Posterior cingulate gyrus (tissue), 11 donors: Measurements from ENCODE around the gene MVB12B.
"Not testable (repeated sequence)": the region's sequence is repeated elsewhere in the genome, so short reads cannot be mapped to it uniquely, and the experiment has no call there.

Experiments
- DNase-seq, 10 donors: peaks; one replicate each; pipeline versions ENCODE4 v3.0.0 to v3.0.0-alpha.2; 2020 to 2021; ENCODE audit warnings: mixed read lengths in 3 of 10
- intact Hi-C: fragments of 100-400 bp; cut with DNase I; formaldehyde crosslinking; loops from one replicate; pipeline ENCODE4 v1.15.1; 2023

The MVB12B gene

GRCh38 chr9:126532951-126533925 lies 206.6 kb downstream of the MVB12B start:
- DNase-seq, result peak in 3 of 10 donors; percentile 19 to 43 (median 27)
- intact Hi-C loops, result no loop called here

- peak in 3 of 10 donors; percentile 42 to 81 (median 56) for DNase-seq
- intact Hi-C loops, result no loop called here
Observed at GRCh38 chr9:126533926-126534310, 207.3 kb downstream of the MVB12B start.

- intact Hi-C loops, result no loop called here
- peak in 3 of 10 donors; percentile 28 to 66 (median 56) for DNase-seq
Observed at GRCh38 chr9:126534431-126535186, 208.0 kb downstream of the MVB12B start.

- intact Hi-C loops, result no loop called here
Observed at GRCh38 chr9:126536131-126536530, 209.5 kb downstream of the MVB12B start.

GRCh38 chr9:126536841-126537465 lies 210.3 kb downstream of the MVB12B start:
- DNase-seq, result peak in 2 of 10 donors; percentile 54 to 55
- intact Hi-C loops, result no loop called here

More at GRCh38 chr9:126536131-126536530, 209.5 kb downstream of the MVB12B start:
- no peak for DNase-seq

GRCh38 chr9:126538550-126538949 lies 211.9 kb downstream of the MVB12B start:
- intact Hi-C loops, result no loop called here
- no peak for DNase-seq

- intact Hi-C loops, result not testable (repeated sequence)
- DNase-seq, result peak in 3 of 10 donors; percentile 34 to 44 (median 35)
Observed at GRCh38 chr9:126540398-126540797, 213.8 kb downstream of the MVB12B start.

- intact Hi-C loops, result no loop called here
- DNase-seq, result no peak
Observed at GRCh38 chr9:126543490-126543889, 216.9 kb downstream of the MVB12B start.

- intact Hi-C loops, result no loop called here
- peak in 2 of 10 donors; percentile 29 to 62 for DNase-seq
Observed at GRCh38 chr9:126545106-126545505, 218.5 kb downstream of the MVB12B start.

- intact Hi-C loops, result no loop called here
- DNase-seq, result peak in 3 of 10 donors; percentile 17 to 46 (median 32)
Observed at GRCh38 chr9:126546036-126546435, 219.4 kb downstream of the MVB12B start.

- intact Hi-C loops, result no loop called here
- DNase-seq, result peak in 3 of 10 donors; percentile 35 to 43 (median 40)
Observed at GRCh38 chr9:126548312-126548711, 221.7 kb downstream of the MVB12B start.

- intact Hi-C loops, result no loop called here
- peak in 3 of 10 donors; percentile 31 to 72 (median 55) for DNase-seq
Observed at GRCh38 chr9:126549246-126550006, 222.8 kb downstream of the MVB12B start.

GRCh38 chr9:126550891-126551351 lies 224.3 kb downstream of the MVB12B start:
- peak in 2 of 10 donors; percentile 67 to 80 for DNase-seq
- intact Hi-C loops, result no loop called here

- intact Hi-C loops, result no loop called here
Observed at GRCh38 chr9:126551812-126552211, 225.2 kb downstream of the MVB12B start.

GRCh38 chr9:126554292-126554691 lies 227.7 kb downstream of the MVB12B start:
- DNase-seq, result peak in 2 of 10 donors; percentile 43 to 65
- intact Hi-C loops, result no loop called here

More at GRCh38 chr9:126551812-126552211, 225.2 kb downstream of the MVB12B start:
- peak in 1 of 10 donors; percentile 5 for DNase-seq

GRCh38 chr9:126555421-126555820 lies 228.8 kb downstream of the MVB12B start:
- peak in 1 of 10 donors; percentile 6 for DNase-seq
- intact Hi-C loops, result not testable (repeated sequence)
